GM04503 (cell line): ENCODE data around the gene ZSWIM6.

ENCODE experiments used
- DNase-seq: peaks from one replicate; pipeline ENCODE4 v3.0.0-alpha.2; 2012; ENCODE audit warnings: low read depth

Gene ZSWIM6

GRCh38 chr5:61482980-61483379 lies 150.9 kb downstream of the ZSWIM6 start:
- no peak for DNase-seq

- DNase-seq, result no peak
These were observed 154.4 kb downstream of the ZSWIM6 start for GRCh38 chr5:61486476-61486875.

DNA sequence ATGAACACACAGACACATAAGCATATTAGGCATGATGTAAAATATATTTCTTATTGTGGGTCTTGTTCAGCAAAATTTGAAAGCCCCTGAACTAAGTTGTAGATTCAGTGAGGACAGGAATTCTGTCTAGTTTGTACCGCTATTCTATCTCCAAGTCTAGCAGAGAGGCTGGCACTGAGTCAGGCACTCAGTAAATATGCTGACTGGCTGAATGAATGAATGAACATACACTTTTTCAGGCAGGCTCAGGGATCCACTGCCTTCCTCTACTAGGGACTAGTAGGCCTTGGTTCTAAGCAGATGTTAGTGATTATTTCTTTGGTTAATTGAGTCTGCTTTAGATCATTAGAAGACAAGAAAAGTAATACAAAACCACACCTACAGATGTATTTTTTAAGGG lies 157.5 kb downstream of the ZSWIM6 start:
- DNase-seq, result no peak

DNA sequence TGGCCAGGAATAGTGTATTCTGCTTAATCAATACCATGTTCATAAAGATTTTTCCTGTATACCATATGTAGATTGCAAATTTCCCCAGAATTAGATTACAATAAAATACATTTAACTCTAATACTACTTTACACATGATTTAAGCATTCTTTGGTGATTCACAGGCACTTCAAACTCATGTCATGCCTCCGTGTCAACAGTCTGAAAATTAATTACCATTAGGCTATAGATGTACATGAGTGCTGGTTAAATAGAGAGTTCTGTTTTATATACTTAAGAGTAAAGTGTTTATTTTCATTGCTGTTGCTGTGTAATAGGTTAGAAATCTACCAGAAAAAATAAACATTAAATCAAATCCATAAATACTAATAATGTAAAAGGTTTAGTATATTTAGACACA lies 159.8 kb downstream of the ZSWIM6 start:
- DNase-seq, result no peak

GRCh38 chr5:61493973-61494372 lies 161.9 kb downstream of the ZSWIM6 start:
- DNase-seq, result no peak

GRCh38 chr5:61496446-61496845 lies 164.4 kb downstream of the ZSWIM6 start:
- DNase-seq, result no peak

DNA sequence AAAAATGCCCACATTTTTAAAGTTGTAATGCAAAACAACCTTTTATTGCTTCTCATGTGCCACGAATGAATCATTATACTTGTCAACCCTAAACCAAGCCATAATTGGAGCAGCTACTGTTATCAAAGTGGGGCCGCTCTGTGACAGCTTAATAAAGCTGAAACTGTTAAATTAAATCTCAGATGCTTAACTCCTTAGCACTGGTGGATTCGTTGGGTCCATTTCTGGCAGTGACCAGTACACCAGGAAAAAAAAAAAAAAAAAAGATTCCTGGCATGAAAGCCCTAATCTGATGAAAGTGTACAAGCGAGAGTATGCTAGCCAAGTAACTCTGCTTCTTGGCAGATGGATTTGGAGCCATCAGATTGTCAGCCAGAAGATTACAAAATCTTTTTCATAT lies 164.8 kb downstream of the ZSWIM6 start:
- no peak for DNase-seq

DNA sequence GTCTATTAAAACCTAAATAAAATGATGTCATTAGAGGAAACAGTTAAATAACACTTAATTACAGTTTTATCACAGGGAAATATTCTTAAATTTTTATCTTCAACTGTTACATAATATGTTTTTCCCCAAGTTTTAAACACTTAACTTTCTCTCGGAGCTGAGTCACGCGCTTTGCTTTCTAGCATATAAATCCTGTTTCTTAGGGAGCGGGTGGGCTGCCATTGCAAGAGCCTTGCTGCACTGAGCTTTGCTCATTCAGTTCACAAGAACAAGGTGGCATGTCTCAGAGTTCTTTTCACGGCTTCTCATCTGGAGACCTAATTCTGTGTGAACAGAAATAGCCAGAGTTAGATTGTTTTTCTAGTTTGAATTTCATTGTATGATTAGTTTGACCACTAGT lies 166.1 kb downstream of the ZSWIM6 start:
- DNase-seq, result no peak

DNA sequence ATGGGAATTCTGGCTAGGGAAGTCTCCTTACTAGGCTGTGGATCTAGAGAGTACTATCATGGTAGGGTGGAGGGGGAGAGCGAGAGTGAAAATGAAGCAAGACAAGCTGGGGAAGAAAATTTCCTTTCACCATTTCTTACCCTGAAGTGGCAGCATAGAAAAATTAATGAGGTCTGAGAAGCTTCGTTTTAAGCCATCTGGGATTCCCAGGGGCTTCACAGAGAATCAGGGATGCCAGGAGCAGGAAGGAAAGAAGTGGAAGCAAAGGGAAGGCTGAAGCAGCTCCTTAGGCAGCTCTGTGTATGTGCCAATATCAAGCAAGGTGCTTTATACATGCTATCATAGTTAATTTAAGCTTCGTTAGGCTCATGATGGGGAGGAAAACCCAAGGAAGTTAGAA lies 169.9 kb downstream of the ZSWIM6 start:
- no peak for DNase-seq

- DNase-seq, result no peak
These were observed 172.2 kb downstream of the ZSWIM6 start for GRCh38 chr5:61504143-61504770.

GRCh38 chr5:61505281-61505680 lies 173.2 kb downstream of the ZSWIM6 start:
- DNase-seq, result no peak

GRCh38 chr5:61507232-61507631 lies 175.2 kb downstream of the ZSWIM6 start:
- DNase-seq, result no peak

GRCh38 chr5:61516946-61517345 lies 184.9 kb downstream of the ZSWIM6 start:
- no peak for DNase-seq

GRCh38 chr5:61519728-61520277 lies 187.7 kb downstream of the ZSWIM6 start:
- DNase-seq, result no peak

DNA sequence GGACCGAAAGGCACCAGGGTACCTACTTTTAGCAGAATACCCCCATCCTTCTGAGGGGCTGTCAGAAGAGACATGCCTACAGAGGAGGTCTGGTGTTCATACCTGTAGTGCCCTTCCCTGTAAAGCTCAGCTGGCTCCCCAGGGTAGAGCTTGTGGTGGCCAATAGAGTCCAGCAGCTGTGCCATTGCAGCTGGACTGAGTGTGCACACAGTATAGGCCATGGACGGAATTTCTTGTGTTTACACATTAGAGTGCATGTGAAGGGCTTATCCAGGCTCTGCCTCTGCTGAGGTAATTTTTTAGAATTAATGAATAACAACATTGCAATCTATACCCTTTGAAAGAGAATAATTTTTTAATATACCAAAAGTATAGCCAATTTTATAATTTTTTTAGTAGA lies 191.0 kb downstream of the ZSWIM6 start:
- DNase-seq, result no peak

DNA sequence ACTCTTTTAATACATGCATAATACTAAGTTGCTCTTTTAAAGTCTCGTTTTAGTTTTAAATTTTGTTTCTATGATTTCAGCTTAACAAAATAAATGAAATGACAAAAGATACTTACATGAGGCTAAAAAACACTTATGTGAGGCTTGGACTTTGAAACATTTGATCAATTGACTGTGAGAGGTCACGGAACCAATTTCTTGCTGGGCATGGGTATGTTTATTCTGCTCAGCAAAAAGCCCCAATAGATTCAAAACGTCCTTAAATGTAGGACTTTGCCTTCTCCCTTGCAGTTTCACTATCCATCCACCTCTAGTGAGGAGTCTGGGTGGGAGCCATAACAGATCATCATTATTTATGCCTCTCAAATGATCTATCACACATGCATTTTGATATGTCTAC lies 191.9 kb downstream of the ZSWIM6 start:
- no peak for DNase-seq

DNA sequence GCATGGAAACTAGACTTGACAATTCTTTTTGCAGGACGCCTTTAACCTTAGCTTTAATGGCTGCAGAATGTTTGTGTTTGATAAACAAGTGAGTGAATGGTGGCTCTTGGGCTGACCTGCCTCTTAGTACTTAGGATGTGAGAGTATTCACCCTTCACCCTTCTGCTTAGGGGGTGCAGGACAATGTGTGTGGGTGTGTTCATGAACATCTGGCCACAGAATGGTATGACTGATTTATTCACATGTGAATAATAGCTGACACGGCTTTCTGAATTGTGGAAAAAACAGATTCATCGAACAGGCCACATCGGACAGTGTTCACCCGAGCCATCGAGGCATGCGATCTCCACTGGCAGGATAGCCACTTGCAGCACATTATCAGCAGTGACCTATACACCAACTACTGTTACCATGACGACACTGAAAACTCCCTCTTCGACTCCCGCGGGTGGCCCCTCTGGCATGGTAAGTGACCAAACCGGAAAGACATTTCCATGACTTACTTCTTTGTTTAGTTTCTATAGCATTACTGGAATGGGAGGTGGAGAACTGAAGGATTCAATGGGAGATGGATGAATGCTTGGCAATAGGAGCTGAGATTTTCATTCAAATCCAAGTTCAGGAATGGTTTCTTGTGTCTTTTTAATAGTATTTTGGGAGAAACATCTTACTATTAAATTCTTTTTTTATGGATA lies 193.6 kb downstream of the ZSWIM6 start:
- no peak for DNase-seq

DNA sequence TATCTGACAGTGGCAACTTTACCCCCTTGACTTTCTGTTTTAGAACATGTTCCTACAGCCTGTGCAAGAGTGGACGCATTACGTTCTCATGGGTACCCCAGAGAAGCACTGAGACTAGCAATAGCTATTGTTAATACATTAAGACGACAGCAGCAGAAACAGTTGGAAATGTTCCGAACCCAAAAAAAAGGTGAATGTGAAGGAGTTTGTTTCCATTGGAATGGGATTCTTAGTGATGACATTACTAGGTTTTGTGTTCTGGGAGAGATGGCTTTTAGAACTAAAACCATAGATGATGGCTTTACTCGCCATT lies 194.1 kb downstream of the ZSWIM6 start:
- no peak for DNase-seq

DNA sequence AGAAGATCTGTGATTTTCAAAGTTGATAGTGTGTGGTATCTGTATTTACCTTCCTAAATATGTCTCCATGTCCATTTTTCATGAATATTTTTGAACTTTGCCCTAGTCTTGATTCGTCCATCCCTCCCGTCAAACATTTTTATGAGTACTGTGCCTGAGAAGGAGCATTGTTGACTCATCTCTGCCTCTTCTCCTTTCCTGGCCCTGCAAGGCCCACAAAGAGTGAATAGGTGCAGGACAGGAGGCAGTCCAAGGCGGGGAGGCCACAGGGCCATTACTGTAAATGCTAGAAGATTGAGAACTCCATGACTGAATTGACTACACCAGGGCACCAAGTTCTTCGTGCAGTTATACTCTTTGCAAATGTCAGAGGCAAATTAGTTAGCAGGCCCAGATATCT lies 200.9 kb downstream of the ZSWIM6 start:
- no peak for DNase-seq

- DNase-seq, result no peak
These were observed 202.6 kb downstream of the ZSWIM6 start for GRCh38 chr5:61534481-61535267.

GRCh38 chr5:61535828-61536227 lies 203.8 kb downstream of the ZSWIM6 start:
- no peak for DNase-seq

DNA sequence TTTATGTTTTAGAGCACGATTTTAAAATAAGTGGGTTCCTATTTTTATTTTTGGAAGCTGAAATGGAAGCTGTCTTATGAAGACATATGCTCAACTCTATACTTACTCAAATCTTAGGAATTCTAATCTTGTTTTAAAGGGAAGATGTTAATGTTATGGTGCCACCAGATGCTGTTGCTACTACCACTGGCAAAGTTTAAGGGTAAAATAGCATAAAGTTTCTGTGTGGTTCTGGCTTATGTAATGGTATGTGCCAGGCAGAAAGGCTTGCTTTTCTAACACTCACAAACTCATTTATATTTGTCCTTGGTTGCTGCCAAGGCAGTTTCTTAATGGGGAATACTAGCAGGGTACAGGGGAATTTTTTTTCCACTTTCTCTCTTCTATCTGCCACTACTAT lies 204.9 kb downstream of the ZSWIM6 start:
- no peak for DNase-seq
